Skeletal muscle satellite cell (primary cell): ENCODE measurements around the gene BAHD1.

Experiments used
- H3K27me3 ChIP-seq: 2 replicates; pipeline ENCODE4 v1.7.0; 2013; ENCODE audit warnings: low read length; ENCODE audit not compliant: control insufficient read depth, insufficient read depth
- H3K36me3 ChIP-seq: 2 replicates; pipeline ENCODE4 v1.7.0; 2013; ENCODE audit warnings: mild to moderate bottlenecking, control low read depth, low read length; ENCODE audit not compliant: insufficient read depth
- H3K4me1 ChIP-seq: 2 replicates; pipeline ENCODE4 v1.7.0; 2013; ENCODE audit warnings: low read length; ENCODE audit not compliant: control insufficient read depth, insufficient read depth
- H3K4me2 ChIP-seq: 2 replicates; pipeline ENCODE4 v1.7.0; 2013; ENCODE audit warnings: mild to moderate bottlenecking, low read length
- H3K4me3 ChIP-seq: 2 replicates; pipeline ENCODE4 v1.7.0; 2013; ENCODE audit warnings: low read length
- H3K9ac ChIP-seq: 2 replicates; pipeline ENCODE4 v1.7.0; 2013; ENCODE audit warnings: mild to moderate bottlenecking, low read depth, low read length, moderate library complexity
- H3K9me3 ChIP-seq: replicated peaks from 2 replicates; pipeline ENCODE4 v1.7.0; 2013; ENCODE audit warnings: mild to moderate bottlenecking, control low read depth, low read length

Gene BAHD1

GRCh38 chr15:40472171-40472727 lies 31.5 kb downstream of the BAHD1 start:
- Histone ChIP-seq H3K4me3 (peak overlapping the region; percentile 83), H3K4me2 (peak overlapping the region; percentile 97), H3K9me3 (no peaks in the 10 kb centered on the region), H3K27me3 (peaks cover 7% of the 10 kb centered on the region), H3K36me3 (peaks cover 4% of the 10 kb centered on the region), H3K9ac (no peak overlapping the region), H3K4me1 (peaks cover 22% of the 10 kb centered on the region)

- peaks cover 22% of the 10 kb centered on the region for H3K4me1 ChIP-seq
- no peak overlapping the region for H3K4me2 ChIP-seq
- peaks cover 24% of the 10 kb centered on the region for H3K27me3 ChIP-seq
- H3K9me3 ChIP-seq = no peaks in the 10 kb centered on the region
- H3K4me3 ChIP-seq = no peak overlapping the region
- H3K9ac ChIP-seq = no peak overlapping the region
- H3K36me3 ChIP-seq = no peaks in the 10 kb centered on the region
Observed at GRCh38 chr15:40474581-40474980, 33.8 kb downstream of the BAHD1 start.

GRCh38 chr15:40477642-40478327 lies 37.0 kb downstream of the BAHD1 start:
- Histone ChIP-seq H3K36me3 (no peaks in the 10 kb centered on the region), H3K4me3 (no peak overlapping the region), H3K4me2 (no peak overlapping the region), H3K4me1 (no peaks in the 10 kb centered on the region), H3K27me3 (peaks cover 44% of the 10 kb centered on the region), H3K9ac (no peak overlapping the region), H3K9me3 (no peaks in the 10 kb centered on the region)

- no peak overlapping the region for H3K4me2 ChIP-seq
- H3K36me3 ChIP-seq = no peaks in the 10 kb centered on the region
- H3K4me3 ChIP-seq = no peak overlapping the region
- no peaks in the 10 kb centered on the region for H3K9me3 ChIP-seq
- H3K4me1 ChIP-seq = no peaks in the 10 kb centered on the region
- H3K27me3 ChIP-seq = peaks cover 49% of the 10 kb centered on the region
- H3K9ac ChIP-seq = no peak overlapping the region
Observed at GRCh38 chr15:40479024-40479423, 38.3 kb downstream of the BAHD1 start.

GRCh38 chr15:40481341-40482074 lies 40.8 kb downstream of the BAHD1 start:
- Histone ChIP-seq H3K4me2 (no peak overlapping the region), H3K27me3 (peaks cover 60% of the 10 kb centered on the region), H3K9ac (no peak overlapping the region), H3K36me3 (no peaks in the 10 kb centered on the region), H3K4me3 (no peak overlapping the region), H3K9me3 (no peaks in the 10 kb centered on the region), H3K4me1 (no peaks in the 10 kb centered on the region)

DNA sequence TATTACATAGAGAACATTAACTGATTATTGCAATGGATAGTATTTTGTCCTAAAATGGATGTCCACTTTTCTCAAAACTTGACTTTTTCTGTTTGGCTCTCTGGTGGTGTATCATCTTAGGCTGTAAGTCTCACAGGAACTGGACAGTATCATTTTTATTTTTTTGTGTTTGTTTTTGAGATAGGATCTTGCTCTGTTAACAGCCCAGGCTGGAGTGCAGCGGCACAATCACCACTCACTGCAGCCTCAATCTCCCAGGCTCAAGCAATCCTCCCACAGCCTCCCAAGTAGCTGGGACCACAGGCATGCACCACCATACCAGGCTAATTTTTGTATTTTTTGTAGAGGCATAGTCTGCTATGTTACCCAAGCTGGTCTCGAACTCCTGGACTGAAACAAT lies 43.2 kb downstream of the BAHD1 start:
- H3K9ac ChIP-seq = no peak overlapping the region
- H3K4me1 ChIP-seq = no peaks in the 10 kb centered on the region
- no peaks in the 10 kb centered on the region for H3K36me3 ChIP-seq
- no peak overlapping the region for H3K4me3 ChIP-seq
- no peaks in the 10 kb centered on the region for H3K9me3 ChIP-seq
- peaks cover 40% of the 10 kb centered on the region for H3K27me3 ChIP-seq
- no peak overlapping the region for H3K4me2 ChIP-seq

- Histone ChIP-seq H3K4me3 (no peak overlapping the region), H3K4me2 (no peak overlapping the region), H3K9ac (no peak overlapping the region), H3K9me3 (no peaks in the 10 kb centered on the region), H3K27me3 (peaks cover 22% of the 10 kb centered on the region), H3K36me3 (no peaks in the 10 kb centered on the region), H3K4me1 (no peaks in the 10 kb centered on the region)
Observed at GRCh38 chr15:40486066-40486770, 45.5 kb downstream of the BAHD1 start.

DNA sequence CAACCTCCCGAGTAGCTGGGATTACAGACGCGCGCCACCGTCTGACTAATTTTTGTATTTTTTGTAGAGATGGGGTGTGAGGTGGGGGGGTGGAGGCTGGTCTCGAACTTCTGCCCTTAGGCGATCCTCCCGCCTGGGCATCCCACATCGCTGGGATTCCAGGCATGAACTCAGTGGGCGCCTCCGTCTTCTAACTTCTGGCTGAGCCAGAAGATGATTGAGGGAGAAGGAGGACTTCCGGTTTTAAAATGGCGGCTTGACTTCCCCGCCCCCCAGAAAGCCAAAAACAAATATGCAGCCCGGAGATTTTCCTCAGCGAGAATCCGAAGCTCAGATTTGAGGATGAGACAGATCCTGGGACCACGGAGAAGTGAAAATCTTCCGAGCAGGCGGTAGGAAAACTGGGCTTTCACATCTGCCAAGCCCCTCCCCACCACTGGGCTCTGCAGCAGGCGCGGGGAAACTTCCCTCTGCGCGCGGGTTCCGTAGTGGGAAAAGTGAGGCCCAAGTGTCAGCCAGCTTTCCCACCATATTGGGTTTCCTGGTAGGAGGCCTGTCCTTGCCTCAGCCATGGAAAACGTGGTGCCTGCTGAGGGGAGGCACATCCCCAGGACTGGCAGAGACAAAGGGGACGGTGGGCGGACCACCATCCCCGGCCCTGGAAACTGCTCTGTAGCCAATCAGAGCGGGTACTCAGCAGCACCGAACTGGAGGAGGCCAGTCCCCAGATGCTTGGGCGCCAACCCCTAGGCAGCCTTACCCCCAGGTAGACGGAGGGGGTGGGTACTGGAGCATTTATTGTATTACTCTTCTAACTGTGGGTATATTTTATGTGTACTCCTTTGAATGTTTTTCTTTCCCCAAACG lies 47.3 kb downstream of the BAHD1 start:
- Histone ChIP-seq H3K4me2 (no peak overlapping the region), H3K27me3 (peaks cover 26% of the 10 kb centered on the region), H3K9ac (no peak overlapping the region), H3K4me3 (no peak overlapping the region), H3K36me3 (no peaks in the 10 kb centered on the region), H3K9me3 (no peaks in the 10 kb centered on the region), H3K4me1 (no peaks in the 10 kb centered on the region)

DNA sequence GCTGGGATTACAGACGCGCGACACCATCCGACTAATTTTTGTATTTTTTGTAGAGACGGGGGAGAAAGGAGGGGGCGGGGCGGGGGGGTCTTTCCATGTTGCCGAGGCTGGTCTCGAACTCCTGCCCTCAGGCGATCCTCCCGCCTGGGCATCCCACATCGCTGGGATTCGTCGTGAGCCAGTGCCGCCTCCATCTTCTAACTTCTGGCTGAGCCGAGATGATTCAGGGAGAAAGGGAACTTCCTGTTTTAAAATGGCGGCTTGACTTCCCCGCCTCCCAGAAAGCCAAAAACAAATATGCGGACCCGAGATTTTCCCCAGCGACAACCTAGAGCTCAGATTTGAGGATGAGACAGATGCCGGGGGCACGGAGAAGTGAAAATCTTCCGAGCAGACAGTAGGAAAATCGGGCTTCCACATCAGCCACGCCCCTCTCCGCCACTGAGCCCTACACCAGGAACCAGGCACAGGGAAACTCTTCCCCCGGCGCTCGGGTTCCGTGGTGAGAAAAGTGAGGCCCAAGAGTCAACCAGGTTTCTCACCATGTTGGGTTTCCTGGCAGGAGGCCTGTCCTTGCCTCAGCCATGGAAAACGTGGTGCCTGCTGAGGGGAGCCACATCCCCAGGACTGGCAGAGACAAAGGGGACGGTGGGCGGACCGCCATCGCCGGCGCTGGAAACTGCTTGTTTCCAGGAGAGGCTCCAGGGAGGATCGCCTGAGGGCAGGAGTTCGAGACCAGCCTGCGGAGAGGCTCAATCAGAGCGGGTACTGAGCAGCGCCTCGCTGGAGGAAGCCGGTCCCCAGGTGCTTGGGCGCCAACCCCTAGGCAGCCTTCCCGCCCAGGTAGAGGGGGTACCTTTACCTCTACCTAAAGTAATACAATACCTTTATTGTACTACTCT lies 48.8 kb downstream of the BAHD1 start:
- Histone ChIP-seq H3K4me2 (peak overlapping the region; percentile 61), H3K9ac (no peak overlapping the region), H3K4me3 (no peak overlapping the region), H3K27me3 (peaks cover 38% of the 10 kb centered on the region), H3K4me1 (peaks cover 4% of the 10 kb centered on the region), H3K36me3 (no peaks in the 10 kb centered on the region), H3K9me3 (no peaks in the 10 kb centered on the region)

- Histone ChIP-seq H3K4me3 (no peak overlapping the region), H3K36me3 (no peaks in the 10 kb centered on the region), H3K27me3 (peaks cover 47% of the 10 kb centered on the region), H3K4me1 (peaks cover 9% of the 10 kb centered on the region), H3K9ac (no peak overlapping the region), H3K4me2 (no peak overlapping the region), H3K9me3 (no peaks in the 10 kb centered on the region)
Observed at GRCh38 chr15:40493089-40493840, 52.5 kb downstream of the BAHD1 start.
